GM21381 (cell line): ENCODE measurements around the gene FOXA3.

Experiments used
- ATAC-seq: cut with Tn5 transposase; IDR thresholded peaks from one replicate; pipeline ENCODE4 v1.9.1; 2021; ENCODE audit warnings: mild to moderate bottlenecking, moderate library complexity; ENCODE audit not compliant: unreplicated experiment

Gene FOXA3

DNA sequence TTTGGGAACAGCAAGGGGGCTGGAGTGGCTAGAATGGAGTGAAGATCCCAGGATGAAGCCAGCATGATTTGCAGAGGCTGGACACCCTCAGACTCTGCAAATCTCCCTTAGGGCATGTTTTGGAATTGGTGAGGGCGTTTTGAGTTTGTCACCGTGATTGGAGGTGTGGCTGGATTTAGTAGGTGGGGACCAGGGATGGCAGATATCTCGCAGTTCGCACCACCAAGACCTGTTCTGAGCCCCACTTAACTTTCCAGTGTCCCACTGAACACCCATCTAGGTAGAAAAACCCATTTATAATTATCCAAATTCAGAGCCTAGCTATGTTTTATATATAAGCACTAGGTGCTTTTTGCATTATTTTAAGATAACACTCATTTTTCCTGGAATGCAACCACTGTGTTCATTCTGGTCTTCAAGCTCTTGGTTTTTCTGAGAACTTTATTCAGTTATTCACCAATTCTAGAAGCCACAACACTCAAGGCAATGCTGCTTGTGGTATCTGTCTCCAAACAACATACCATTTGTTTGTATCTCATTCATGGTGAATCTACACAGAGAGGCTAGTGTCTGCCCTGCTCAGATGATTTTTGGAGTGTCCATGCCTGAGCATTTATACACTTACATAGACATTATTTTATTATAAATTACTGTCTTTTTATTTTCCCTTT is 53.4 kb downstream of the FOXA3 start:
- ATAC-seq, result no peak

DNA sequence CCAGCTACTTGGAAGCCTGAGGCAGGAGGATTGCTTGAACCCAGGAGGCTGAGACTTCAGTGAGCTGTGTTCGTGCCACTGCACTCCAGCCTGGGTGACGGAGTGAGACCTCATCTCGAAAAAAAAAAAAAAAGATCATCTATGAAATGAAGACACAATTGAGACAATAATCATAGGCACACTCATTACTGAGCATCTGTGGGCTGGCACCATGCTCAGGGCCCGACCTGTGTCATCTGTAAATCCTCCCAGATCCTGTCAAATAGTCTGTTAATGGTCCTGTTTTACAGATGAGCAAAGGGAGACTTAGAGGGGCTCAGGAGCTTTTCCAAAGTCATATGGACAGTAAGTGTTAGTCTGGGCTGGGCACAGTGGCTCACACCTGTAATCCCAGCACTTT is 54.6 kb downstream of the FOXA3 start:
- no peak for ATAC-seq

DNA sequence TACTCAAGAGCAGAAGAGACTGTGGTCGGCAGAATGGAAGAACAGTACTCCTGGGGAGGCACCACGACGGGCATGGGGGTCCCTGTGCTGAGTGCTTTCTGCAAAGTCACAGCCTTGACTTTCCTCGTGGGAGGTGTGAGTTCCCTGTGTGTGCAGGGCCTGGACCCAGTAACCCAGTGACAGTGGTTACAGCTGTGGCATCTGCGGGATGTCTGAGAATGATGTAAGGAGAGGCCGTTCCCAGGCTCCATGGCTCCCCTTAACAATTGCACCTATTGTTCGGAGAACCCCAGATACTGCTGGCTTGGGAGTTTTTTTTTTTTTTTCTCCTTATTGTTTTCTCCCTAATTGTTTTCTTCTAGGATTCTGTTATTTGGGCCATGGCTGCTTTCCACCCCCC is 55.6 kb downstream of the FOXA3 start:
- no peak for ATAC-seq

DNA sequence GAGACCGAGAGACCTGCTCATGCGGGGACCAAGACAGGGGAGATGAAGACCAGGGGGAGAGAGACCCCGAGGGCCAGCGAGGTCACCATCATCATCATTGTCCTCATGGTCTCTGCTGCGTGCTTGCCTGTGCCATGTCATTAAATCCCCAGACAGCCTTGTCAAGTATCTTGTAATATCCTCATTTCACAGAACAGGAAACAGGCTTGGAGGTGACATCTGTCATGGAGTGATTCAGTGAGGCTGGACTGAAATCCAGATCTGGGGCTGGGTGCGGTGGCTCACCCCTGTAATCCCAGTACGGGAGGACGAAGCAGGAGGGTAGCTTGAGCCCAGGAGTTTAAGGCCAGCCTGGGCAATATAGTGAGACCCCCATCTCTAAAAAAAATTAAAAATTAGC is 56.3 kb downstream of the FOXA3 start:
- no peak for ATAC-seq

DNA sequence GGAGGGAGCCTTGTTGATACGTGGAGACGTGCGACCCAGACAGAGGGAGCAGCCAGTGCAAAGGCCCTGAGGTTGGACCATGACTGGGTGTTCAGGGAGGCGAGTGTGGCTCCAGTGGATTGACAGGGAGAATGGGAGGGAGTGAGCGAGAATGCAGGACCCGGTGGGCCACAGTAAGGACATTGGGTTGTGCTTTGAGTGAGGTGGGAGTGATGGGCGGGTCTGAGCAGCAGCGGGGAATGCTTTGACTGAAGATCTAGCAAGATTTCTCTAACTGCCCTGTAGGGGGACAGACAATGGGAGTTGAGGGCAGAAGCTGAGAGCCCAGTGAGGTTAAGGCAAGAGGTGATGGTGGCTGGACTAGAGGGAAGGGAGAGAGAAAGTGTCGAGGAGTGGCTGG is 58.2 kb downstream of the FOXA3 start:
- no peak for ATAC-seq
